Bronchial epithelial cell (primary cell): ENCODE measurements around the gene SLAIN2. TPM values are rescaled to one million over a fixed set of nuclear protein-coding genes. Genes with fewer than 3 reads are reported as not detected.

Experiments
- DNase-seq: peaks from one replicate; pipeline ENCODE4 v3.0.0-alpha.2; 2010; ENCODE audit warnings: low read depth
- FAIRE-seq: peaks from 2 replicates; lab custom pipeline; 2011; peaks lifted over from hg19 to GRCh38; lab: Jason Lieb, UNC
- H3K27me3 ChIP-seq: 2 replicates; pipeline ENCODE4 v1.5.1; 2011; ENCODE audit warnings: low read length; ENCODE audit not compliant: control insufficient read depth, insufficient read depth
- H3K36me3 ChIP-seq: 2 replicates; pipeline ENCODE4 v1.5.1; 2011; ENCODE audit warnings: low read length; ENCODE audit not compliant: control insufficient read depth, insufficient read depth
- H3K4me3 ChIP-seq: 2 replicates; pipeline ENCODE4 v1.5.1; 2011; ENCODE audit warnings: mild to moderate bottlenecking, low read depth, low read length, control low read depth
- total RNA-seq: library from RNA; depleted of rRNA; stranded (reverse); fragments of >200 nt; gene quantifications from 2 replicates; pipeline ENCODE4 v1.2.1, GENCODE V29; 2014
- TF ChIP-seq, protein P1 (sequence below): IDR thresholded peaks from 2 replicates; pipeline ENCODE4 v1.5.1; 2011; ENCODE audit warnings: mild to moderate bottlenecking, moderate library complexity, low read length, control low read depth, inconsistent platforms; ENCODE audit not compliant: insufficient read depth, severe bottlenecking

The SLAIN2 gene
- total RNA-seq, 1 donor from 2014 or later: 28.7 TPM

- FAIRE-seq: no peak
Observed at GRCh38 chr4:48367016-48367415, 25.7 kb downstream of the SLAIN2 start.

DNA sequence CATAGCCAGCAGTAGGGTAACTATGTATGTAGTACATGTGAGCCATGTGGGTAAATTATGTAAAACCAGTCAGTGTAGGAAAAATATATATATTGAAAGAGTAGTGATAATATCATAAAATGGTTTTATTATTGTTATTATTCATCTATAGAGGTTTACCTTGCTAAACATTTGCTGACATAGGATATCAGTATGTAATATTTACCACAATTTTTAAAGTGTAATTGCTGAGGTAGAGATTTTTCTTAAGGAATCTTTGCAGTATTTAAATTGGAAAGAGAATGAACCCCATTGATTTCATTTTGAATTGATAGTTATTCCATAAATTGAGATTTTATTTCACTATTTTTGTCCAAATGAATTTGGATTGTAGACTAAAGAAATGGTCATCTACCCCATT, 27.1 kb downstream of the SLAIN2 start:
- TF ChIP-seq, protein P1, sequence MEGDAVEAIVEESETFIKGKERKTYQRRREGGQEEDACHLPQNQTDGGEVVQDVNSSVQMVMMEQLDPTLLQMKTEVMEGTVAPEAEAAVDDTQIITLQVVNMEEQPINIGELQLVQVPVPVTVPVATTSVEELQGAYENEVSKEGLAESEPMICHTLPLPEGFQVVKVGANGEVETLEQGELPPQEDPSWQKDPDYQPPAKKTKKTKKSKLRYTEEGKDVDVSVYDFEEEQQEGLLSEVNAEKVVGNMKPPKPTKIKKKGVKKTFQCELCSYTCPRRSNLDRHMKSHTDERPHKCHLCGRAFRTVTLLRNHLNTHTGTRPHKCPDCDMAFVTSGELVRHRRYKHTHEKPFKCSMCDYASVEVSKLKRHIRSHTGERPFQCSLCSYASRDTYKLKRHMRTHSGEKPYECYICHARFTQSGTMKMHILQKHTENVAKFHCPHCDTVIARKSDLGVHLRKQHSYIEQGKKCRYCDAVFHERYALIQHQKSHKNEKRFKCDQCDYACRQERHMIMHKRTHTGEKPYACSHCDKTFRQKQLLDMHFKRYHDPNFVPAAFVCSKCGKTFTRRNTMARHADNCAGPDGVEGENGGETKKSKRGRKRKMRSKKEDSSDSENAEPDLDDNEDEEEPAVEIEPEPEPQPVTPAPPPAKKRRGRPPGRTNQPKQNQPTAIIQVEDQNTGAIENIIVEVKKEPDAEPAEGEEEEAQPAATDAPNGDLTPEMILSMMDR: no peak
- FAIRE-seq: no peak
- Histone ChIP-seq H3K36me3 (no peaks in the 10 kb centered on the region), H3K4me3 (no peak overlapping the region), H3K27me3 (no peaks in the 10 kb centered on the region)
- DNase-seq: no peak

More at GRCh38 chr4:48367016-48367415, 25.7 kb downstream of the SLAIN2 start:
- DNase-seq: no peak
- TF ChIP-seq, protein P1: no peak
- Histone ChIP-seq H3K4me3 (no peak overlapping the region), H3K36me3 (no peaks in the 10 kb centered on the region), H3K27me3 (no peaks in the 10 kb centered on the region)

DNA sequence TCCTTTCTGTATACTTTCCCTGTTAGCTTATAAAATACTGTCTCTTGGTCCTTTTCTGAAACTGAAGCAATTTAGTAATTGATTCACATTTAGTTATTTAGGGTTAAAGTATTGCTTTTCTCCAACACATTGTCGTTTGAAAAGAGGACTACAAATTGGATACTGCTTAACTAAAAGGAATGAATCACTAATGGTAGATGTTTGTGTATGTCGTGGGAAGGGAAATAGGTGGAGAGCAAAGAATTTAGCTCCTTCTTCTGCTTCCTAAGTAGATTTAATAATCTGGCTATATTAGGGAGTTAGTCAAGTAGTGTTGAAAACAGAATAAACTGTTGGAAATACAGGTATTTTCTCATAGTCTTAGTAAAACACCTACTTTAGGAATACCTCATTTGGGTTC, 27.9 kb downstream of the SLAIN2 start:
- Histone ChIP-seq H3K36me3 (no peaks in the 10 kb centered on the region), H3K27me3 (no peaks in the 10 kb centered on the region), H3K4me3 (no peak overlapping the region)
- no peak for FAIRE-seq
- TF ChIP-seq, protein P1: no peak
- peak; percentile 59 for DNase-seq

DNA sequence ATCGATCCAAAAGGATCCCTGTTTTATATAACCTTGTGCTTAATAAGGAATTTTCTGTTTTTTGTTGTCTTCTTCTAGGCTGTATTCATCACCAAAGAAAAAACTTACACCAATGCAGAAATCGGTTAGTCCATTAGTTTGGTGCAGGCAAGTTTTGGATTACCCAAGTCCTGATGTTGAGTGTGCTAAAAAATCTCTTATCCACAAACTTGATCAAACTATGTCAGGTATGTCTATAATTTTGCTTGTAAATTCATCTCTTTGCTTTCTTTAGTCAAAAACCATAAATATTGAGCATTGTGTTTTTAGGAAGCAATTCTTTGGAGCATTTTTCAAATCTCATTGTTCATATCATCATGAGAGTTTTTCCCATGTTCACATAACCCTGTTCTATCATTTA, 28.4 kb downstream of the SLAIN2 start:
- H3K36me3 ChIP-seq: no peaks in the 10 kb centered on the region
- H3K4me3 ChIP-seq: no peak overlapping the region
- DNase-seq (no peak), FAIRE-seq (no peak)
- no peaks in the 10 kb centered on the region for H3K27me3 ChIP-seq
- TF ChIP-seq, protein P1: no peak

GRCh38 chr4:48370260-48371134, 29.2 kb downstream of the SLAIN2 start:
- FAIRE-seq (no peak), DNase-seq (no peak)
- Histone ChIP-seq H3K4me3 (no peak overlapping the region), H3K36me3 (no peaks in the 10 kb centered on the region), H3K27me3 (no peaks in the 10 kb centered on the region)
- TF ChIP-seq, protein P1: no peak
